Measurements from ENCODE around the gene KRTAP1-5.

- TF ChIP-seq EZH2 (IDR thresholded peaks at IDR 0.05; ENCODE audit: insufficient read depth, poor library complexity, severe bottlenecking) (no peak), EZH2phosphoT487 (IDR thresholded peaks at IDR 0.05; ENCODE audit: insufficient read depth, low read depth) (no peak)
Observed at GRCh38 chr17:41024697-41025096, 2.3 kb downstream of the KRTAP1-5 start.
